DMS53 treated with DMSO at 0.1 percent for 48 hours (cell line): ENCODE results near the gene LTA.

Source experiments
- DNase-seq: peaks from one replicate; lab custom pipeline; 2025; ENCODE audit not compliant: unreplicated experiment; lab: John Stamatoyannopoulos, UW

The LTA gene

GRCh38 chr6:31572041-31572911 lies at the start of gene LTA:
Gene LTA (plus strand): TSS chr6:31572289. CDS start chr6:31572743, 454 bp downstream.
- no peak for DNase-seq

- no peak for DNase-seq
These were observed 46.5 kb upstream of the LTA start for GRCh38 chr6:31525553-31525931.

GRCh38 chr6:31525932-31526591 lies 46.0 kb upstream of the LTA start:
- DNase-seq, result no peak

- DNase-seq, result no peak
These were observed 43.7 kb upstream of the LTA start for GRCh38 chr6:31528307-31528777.

- no peak for DNase-seq
These were observed 43.2 kb upstream of the LTA start, which contains the start of gene MCCD1 for GRCh38 chr6:31528821-31529328. Gene MCCD1 (plus strand): TSS chr6:31528962. CDS start chr6:31529015, 53 bp downstream.

GRCh38 chr6:31529329-31530150 lies 42.5 kb upstream of the LTA start:
- no peak for DNase-seq

- DNase-seq, result no peak
These were observed 41.4 kb upstream of the LTA start for GRCh38 chr6:31530659-31531058.

- no peak for DNase-seq
These were observed 40.9 kb upstream of the LTA start for GRCh38 chr6:31531162-31531561.

GRCh38 chr6:31531771-31532643 lies 40.1 kb upstream of the LTA start:
- no peak for DNase-seq

- DNase-seq, result no peak
These were observed 39.2 kb upstream of the LTA start for GRCh38 chr6:31532644-31533454.

- DNase-seq, result no peak
These were observed 38.6 kb upstream of the LTA start for GRCh38 chr6:31533455-31533841.

GRCh38 chr6:31534011-31534410 lies 38.1 kb upstream of the LTA start:
- DNase-seq, result no peak

- DNase-seq, result no peak
These were observed 37.5 kb upstream of the LTA start for GRCh38 chr6:31534521-31535040.

GRCh38 chr6:31535538-31536324 lies 36.4 kb upstream of the LTA start:
- no peak for DNase-seq

- no peak for DNase-seq
These were observed 33.2 kb upstream of the LTA start for GRCh38 chr6:31538805-31539400.

GRCh38 chr6:31540640-31541039 lies 31.4 kb upstream of the LTA start:
- no peak for DNase-seq

- peak; percentile 34 for DNase-seq
These were observed 30.9 kb upstream of the LTA start for GRCh38 chr6:31541059-31541657.
